ENCODE data around the gene FOXL3. TPM values are rescaled to one million over a fixed set of nuclear protein-coding genes. Genes with fewer than 3 reads are reported as not detected.

Gene FOXL3
- total and polyA plus RNA-seq, 2 experiments from 2014 or later: not detected

DNA sequence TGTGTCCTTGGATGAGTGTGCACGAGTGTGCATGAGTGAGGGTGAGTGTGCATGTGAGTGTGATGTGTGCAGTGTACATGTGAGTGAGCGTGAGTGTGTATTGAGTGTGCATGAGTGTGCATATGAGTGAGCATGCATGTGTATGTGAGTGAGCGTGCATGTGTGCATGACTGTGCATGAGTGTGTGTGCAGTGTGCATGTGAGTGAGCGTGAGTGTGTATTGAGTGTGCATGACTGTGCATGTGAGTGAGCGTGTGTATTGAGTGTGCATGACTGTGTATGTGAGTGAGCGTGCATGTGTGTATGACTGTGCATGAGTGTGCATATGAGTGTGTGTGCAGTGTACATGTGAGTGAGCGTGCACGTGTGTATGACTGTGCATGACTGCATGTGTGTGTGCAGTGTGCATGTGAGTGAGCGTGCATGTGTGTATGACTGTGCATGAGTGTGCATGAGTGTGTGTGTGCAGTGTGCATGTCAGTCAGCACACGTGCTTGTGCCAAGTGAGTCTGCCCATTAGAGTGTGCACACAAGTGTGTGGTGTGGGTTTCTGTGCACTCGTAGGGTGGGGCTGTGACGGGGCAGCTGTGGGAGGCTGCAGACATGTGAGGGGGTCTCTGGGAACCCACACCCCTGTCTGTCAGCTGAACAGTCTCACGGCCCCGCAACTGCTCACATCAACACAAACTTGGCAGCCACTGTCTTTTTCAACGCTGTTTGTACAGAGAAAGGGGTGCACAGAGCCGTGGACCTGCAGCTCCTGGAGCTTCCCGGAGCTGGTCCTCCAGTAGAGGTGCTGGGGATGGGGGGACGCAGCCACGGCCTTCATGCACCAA lies 14.8 kb downstream of the FOXL3 start:
- Histone ChIP-seq H3K27me3 (ENCODE audit: insufficient read depth) (no peaks in the 10 kb centered on the region), H3K4me2 (no peak overlapping the region), H4K20me1 (replicated peaks; ENCODE audit: insufficient read depth) (no peaks in the 10 kb centered on the region), H3K4me3 (no peak overlapping the region), H3K4me1 (ENCODE audit: insufficient read depth) (no peaks in the 10 kb centered on the region), H3K27ac (ENCODE audit: low read depth) (no peak overlapping the region), H3F3A (replicated peaks; ENCODE audit: low read depth) (0 out of 2 replicates have a peak, but pooled peaks cover 6% of the 10 kb centered on the region), H3K36me3 (ENCODE audit: insufficient read depth) (no peaks in the 10 kb centered on the region), H3K9me2 (ENCODE audit: insufficient read depth) (no peaks in the 10 kb centered on the region), H3K79me2 (replicated peaks; ENCODE audit: insufficient read depth) (no peaks in the 10 kb centered on the region), H2AFZ (no peak overlapping the region)
- no peak for ATAC-seq
- Mint-ChIP-seq H3K36me3 (ENCODE audit: low read depth) (peaks cover 27% of the 10 kb centered on the region), H3K4me1 (no peaks in the 10 kb centered on the region), H3K27me3 (ENCODE audit: insufficient read depth, low read depth, poor library complexity) (peaks cover 3% of the 10 kb centered on the region), H3K27ac (no peak overlapping the region), H3K9me3 (peaks cover 65% of the 10 kb centered on the region), H3K4me3 (no peak overlapping the region)
- DNase-seq (ENCODE audit: low spot score): no peak
- TF ChIP-seq NANOG (IDR thresholded peaks at IDR 0.05; ENCODE audit: borderline replicate concordance): no peak
- no peak for TF ChIP-seq EZH2 (IDR thresholded peaks at IDR 0.05; ENCODE audit: low read depth, unreplicated experiment)
- no peak for TF ChIP-seq STAT1 (IDR thresholded peaks at IDR 0.05; ENCODE audit: unreplicated experiment)
- TF ChIP-seq ZNF114 (CRISPR knock-in tag; IDR thresholded peaks at IDR 0.05): no peak

GRCh38 chr7:305410-306151 lies 15.6 kb downstream of the FOXL3 start:
- Histone ChIP-seq H3F3A (replicated peaks; ENCODE audit: low read depth) (0 out of 2 replicates have a peak, but pooled peaks cover 4% of the 10 kb centered on the region), H3K4me3 (no peak overlapping the region), H3K27ac (ENCODE audit: low read depth) (no peak overlapping the region), H3K79me2 (replicated peaks; ENCODE audit: insufficient read depth) (no peaks in the 10 kb centered on the region), H3K4me2 (no peak overlapping the region), H3K9me2 (ENCODE audit: insufficient read depth) (no peaks in the 10 kb centered on the region), H2AFZ (no peak overlapping the region), H3K4me1 (ENCODE audit: insufficient read depth) (no peaks in the 10 kb centered on the region), H3K27me3 (ENCODE audit: insufficient read depth) (no peaks in the 10 kb centered on the region), H3K36me3 (ENCODE audit: insufficient read depth) (no peaks in the 10 kb centered on the region), H4K20me1 (replicated peaks; ENCODE audit: insufficient read depth) (no peaks in the 10 kb centered on the region)
- Mint-ChIP-seq H3K4me1 (no peaks in the 10 kb centered on the region), H3K36me3 (ENCODE audit: low read depth) (peaks cover 25% of the 10 kb centered on the region), H3K27me3 (ENCODE audit: insufficient read depth, low read depth, poor library complexity) (peaks cover 4% of the 10 kb centered on the region), H3K4me3 (no peak overlapping the region), H3K27ac (no peak overlapping the region), H3K9me3 (peaks cover 67% of the 10 kb centered on the region)
- ATAC-seq: no peak
- DNase-seq (ENCODE audit: low spot score): no peak
- no peak for TF ChIP-seq NANOG (IDR thresholded peaks at IDR 0.05; ENCODE audit: borderline replicate concordance)
- TF ChIP-seq, protein P1, sequence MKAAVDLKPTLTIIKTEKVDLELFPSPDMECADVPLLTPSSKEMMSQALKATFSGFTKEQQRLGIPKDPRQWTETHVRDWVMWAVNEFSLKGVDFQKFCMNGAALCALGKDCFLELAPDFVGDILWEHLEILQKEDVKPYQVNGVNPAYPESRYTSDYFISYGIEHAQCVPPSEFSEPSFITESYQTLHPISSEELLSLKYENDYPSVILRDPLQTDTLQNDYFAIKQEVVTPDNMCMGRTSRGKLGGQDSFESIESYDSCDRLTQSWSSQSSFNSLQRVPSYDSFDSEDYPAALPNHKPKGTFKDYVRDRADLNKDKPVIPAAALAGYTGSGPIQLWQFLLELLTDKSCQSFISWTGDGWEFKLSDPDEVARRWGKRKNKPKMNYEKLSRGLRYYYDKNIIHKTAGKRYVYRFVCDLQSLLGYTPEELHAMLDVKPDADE (IDR thresholded peaks at IDR 0.05): no peak
- no peak for TF ChIP-seq STAT1 (IDR thresholded peaks at IDR 0.05; ENCODE audit: unreplicated experiment)
- TF ChIP-seq, protein P2, sequence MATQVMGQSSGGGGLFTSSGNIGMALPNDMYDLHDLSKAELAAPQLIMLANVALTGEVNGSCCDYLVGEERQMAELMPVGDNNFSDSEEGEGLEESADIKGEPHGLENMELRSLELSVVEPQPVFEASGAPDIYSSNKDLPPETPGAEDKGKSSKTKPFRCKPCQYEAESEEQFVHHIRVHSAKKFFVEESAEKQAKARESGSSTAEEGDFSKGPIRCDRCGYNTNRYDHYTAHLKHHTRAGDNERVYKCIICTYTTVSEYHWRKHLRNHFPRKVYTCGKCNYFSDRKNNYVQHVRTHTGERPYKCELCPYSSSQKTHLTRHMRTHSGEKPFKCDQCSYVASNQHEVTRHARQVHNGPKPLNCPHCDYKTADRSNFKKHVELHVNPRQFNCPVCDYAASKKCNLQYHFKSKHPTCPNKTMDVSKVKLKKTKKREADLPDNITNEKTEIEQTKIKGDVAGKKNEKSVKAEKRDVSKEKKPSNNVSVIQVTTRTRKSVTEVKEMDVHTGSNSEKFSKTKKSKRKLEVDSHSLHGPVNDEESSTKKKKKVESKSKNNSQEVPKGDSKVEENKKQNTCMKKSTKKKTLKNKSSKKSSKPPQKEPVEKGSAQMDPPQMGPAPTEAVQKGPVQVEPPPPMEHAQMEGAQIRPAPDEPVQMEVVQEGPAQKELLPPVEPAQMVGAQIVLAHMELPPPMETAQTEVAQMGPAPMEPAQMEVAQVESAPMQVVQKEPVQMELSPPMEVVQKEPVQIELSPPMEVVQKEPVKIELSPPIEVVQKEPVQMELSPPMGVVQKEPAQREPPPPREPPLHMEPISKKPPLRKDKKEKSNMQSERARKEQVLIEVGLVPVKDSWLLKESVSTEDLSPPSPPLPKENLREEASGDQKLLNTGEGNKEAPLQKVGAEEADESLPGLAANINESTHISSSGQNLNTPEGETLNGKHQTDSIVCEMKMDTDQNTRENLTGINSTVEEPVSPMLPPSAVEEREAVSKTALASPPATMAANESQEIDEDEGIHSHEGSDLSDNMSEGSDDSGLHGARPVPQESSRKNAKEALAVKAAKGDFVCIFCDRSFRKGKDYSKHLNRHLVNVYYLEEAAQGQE (IDR thresholded peaks at IDR 0.05; ENCODE audit: unreplicated experiment): no peak
- no peak for TF ChIP-seq JUNB (IDR thresholded peaks at IDR 0.05; ENCODE audit: unreplicated experiment)
- TF ChIP-seq EZH2phosphoT487 (IDR thresholded peaks at IDR 0.05; ENCODE audit: unreplicated experiment): no peak
- TF ChIP-seq CREB1 (CRISPR knock-in tag; IDR thresholded peaks at IDR 0.05; ENCODE audit: low read depth): no peak

Measured in GM23338 (cell line).